Neural progenitor cell (in vitro differentiated cells): Measurements from ENCODE around the gene SPDYE3. TPM values are rescaled to one million over a fixed set of nuclear protein-coding genes. Genes with fewer than 3 reads are reported as not detected.
"Not testable (repeated sequence)": the region's sequence is repeated elsewhere in the genome, so short reads cannot be mapped to it uniquely, and the experiment has no call there.

Source experiments
- DNase-seq: peaks from one replicate; pipeline ENCODE4 v3.0.0-alpha.2; 2016; ENCODE audit warnings: low spot score
- H2AFZ ChIP-seq: fragments of 200-600 bp; sonication (generic); replicated peaks from 2 replicates; pipeline ENCODE4 v1.6.1; 2016; ENCODE audit warnings: antibody characterized with exemption
- H3F3A ChIP-seq: fragments of 200-600 bp; sonication (generic); 2 replicates; pipeline ENCODE4 v1.6.1; 2016; ENCODE audit warnings: antibody characterized with exemption, low read depth
- H3K27ac ChIP-seq: fragments of 200-600 bp; sonication (generic); 2 replicates; pipeline ENCODE4 v1.5.1; 2016; ENCODE audit warnings: mild to moderate bottlenecking
- H3K27me3 ChIP-seq: fragments of 200-600 bp; sonication (generic); 2 replicates; pipeline ENCODE4 v1.6.1; 2016; ENCODE audit warnings: mild to moderate bottlenecking, moderate library complexity
- H3K36me3 ChIP-seq: fragments of 200-600 bp; sonication (generic); 2 replicates; pipeline ENCODE4 v1.5.1; 2016
- H3K4me1 ChIP-seq: fragments of 200-600 bp; sonication (generic); 2 replicates; pipeline ENCODE4 v1.6.1; 2016; ENCODE audit warnings: mixed run types
- H3K4me2 ChIP-seq: fragments of 200-600 bp; sonication (generic); 2 replicates; pipeline ENCODE4 v1.6.1; 2016
- H3K4me3 ChIP-seq: fragments of 200-600 bp; sonication (generic); 2 replicates; pipeline ENCODE4 v1.5.1; 2016
- H3K79me2 ChIP-seq: fragments of 200-600 bp; sonication (generic); 2 replicates; pipeline ENCODE4 v1.6.1; 2016; ENCODE audit warnings: low read depth
- H3K9ac ChIP-seq: fragments of 200-600 bp; sonication (generic); 2 replicates; pipeline ENCODE4 v1.6.1; 2016
- H3K9me3 ChIP-seq: fragments of 200-600 bp; sonication (generic); 2 replicates; pipeline ENCODE4 v1.5.1; 2016; ENCODE audit warnings: low read depth
- H4K20me1 ChIP-seq: fragments of 200-600 bp; sonication (generic); 2 replicates; pipeline ENCODE4 v1.6.1; 2016; ENCODE audit warnings: low read depth
- H3K27ac Mint-ChIP-seq: 3 replicates; pipeline ENCODE4 v1.8.0; 2021; ENCODE audit warnings: mixed read lengths
- H3K27me3 Mint-ChIP-seq: 2 replicates; pipeline ENCODE4 v1.8.0; 2022; ENCODE audit warnings: low read depth, mild to moderate bottlenecking, inconsistent platforms, moderate library complexity, mixed read lengths; ENCODE audit not compliant: insufficient read depth
- H3K36me3 Mint-ChIP-seq: 3 replicates; pipeline ENCODE4 v1.8.0; 2021; ENCODE audit warnings: mixed read lengths
- H3K4me1 Mint-ChIP-seq: 3 replicates; pipeline ENCODE4 v1.8.0; 2021; ENCODE audit warnings: mixed read lengths
- H3K4me3 Mint-ChIP-seq: 3 replicates; pipeline ENCODE4 v1.8.0; 2021; ENCODE audit warnings: mild to moderate bottlenecking, moderate library complexity, mixed read lengths
- H3K9me3 Mint-ChIP-seq: 3 replicates; pipeline ENCODE4 v1.8.0; 2020; ENCODE audit warnings: mixed read lengths
- CTCF ChIP-seq: fragments of 200-600 bp; sonication (generic); IDR thresholded peaks from 2 replicates; pipeline ENCODE4 v1.5.1; 2017; ENCODE audit warnings: antibody characterized with exemption, mild to moderate bottlenecking
- EZH2 ChIP-seq: fragments of 200-600 bp; sonication (generic); IDR thresholded peaks from 2 replicates; pipeline ENCODE4 v1.6.1; 2017; ENCODE audit warnings: antibody characterized with exemption, mild to moderate bottlenecking, moderate library complexity
- EZH2phosphoT487 ChIP-seq: fragments of 200-600 bp; sonication (generic); IDR thresholded peaks from 2 replicates; pipeline ENCODE4 v1.6.1; 2017; ENCODE audit warnings: antibody characterized with exemption
- total RNA-seq: library from RNA; depleted of rRNA; stranded (reverse); fragments of >200 nt; gene quantifications from 2 replicates; pipeline ENCODE4 v1.2.3, GENCODE V29; 2015; ENCODE audit warnings: low replicate concordance

SPDYE3 gene
- total RNA-seq, 1 donor from 2014 or later: not detected

GRCh38 chr7:100363098-100363497 is 55.6 kb downstream of the SPDYE3 start:
- Histone ChIP-seq H3K27me3 (no peaks in the 10 kb centered on the region), H3K4me2 (no peak overlapping the region), H3K79me2 (no peaks in the 10 kb centered on the region), H3K27ac (no peak overlapping the region), H3F3A (peaks cover 2% of the 10 kb centered on the region), H3K36me3 (no peaks in the 10 kb centered on the region), H3K9me3 (no peaks in the 10 kb centered on the region), H2AFZ (no peak overlapping the region), H4K20me1 (no peaks in the 10 kb centered on the region), H3K4me3 (no peak overlapping the region), H3K9ac (no peak overlapping the region), H3K4me1 (no peaks in the 10 kb centered on the region)
- no peak for TF ChIP-seq EZH2phosphoT487
- no peak overlapping the region for H3K4me3 Mint-ChIP-seq
- H3K27me3 Mint-ChIP-seq: peaks cover 7% of the 10 kb centered on the region
- no peaks in the 10 kb centered on the region for H3K9me3 Mint-ChIP-seq
- H3K27ac Mint-ChIP-seq: no peak overlapping the region
- no peaks in the 10 kb centered on the region for H3K4me1 Mint-ChIP-seq
- H3K36me3 Mint-ChIP-seq: peaks cover 45% of the 10 kb centered on the region
- DNase-seq: no peak

- not testable (repeated sequence) for H3K27me3 ChIP-seq, H3K4me3 Mint-ChIP-seq, H3K79me2 ChIP-seq, H3K27ac ChIP-seq, H3K9me3 ChIP-seq, H3K9ac ChIP-seq, H3K9me3 Mint-ChIP-seq, H3F3A ChIP-seq, H4K20me1 ChIP-seq, H3K36me3 ChIP-seq, H3K4me1 ChIP-seq, H3K4me3 ChIP-seq, DNase-seq, H3K27ac Mint-ChIP-seq, H3K27me3 Mint-ChIP-seq, H3K4me1 Mint-ChIP-seq, H2AFZ ChIP-seq, H3K4me2 ChIP-seq
- peaks cover 45% of the 10 kb centered on the region for H3K36me3 Mint-ChIP-seq
Measured at GRCh38 chr7:100363797-100364196, 56.3 kb downstream of the SPDYE3 start.

- Histone ChIP-seq H3K4me2 (no peak overlapping the region), H3K4me3 (no peak overlapping the region), H4K20me1 (no peaks in the 10 kb centered on the region), H2AFZ (no peak overlapping the region), H3K27me3 (no peaks in the 10 kb centered on the region), H3K9ac (no peak overlapping the region), H3K27ac (no peak overlapping the region), H3K36me3 (no peaks in the 10 kb centered on the region), H3K4me1 (peaks cover 3% of the 10 kb centered on the region), H3K9me3 (no peaks in the 10 kb centered on the region), H3K79me2 (no peaks in the 10 kb centered on the region), H3F3A (peaks cover 10% of the 10 kb centered on the region)
- peaks cover 7% of the 10 kb centered on the region for H3K27me3 Mint-ChIP-seq
- H3K4me3 Mint-ChIP-seq: no peak overlapping the region
- no peak overlapping the region for H3K27ac Mint-ChIP-seq
- H3K9me3 Mint-ChIP-seq: no peaks in the 10 kb centered on the region
- TF ChIP-seq EZH2 (no peak), EZH2phosphoT487 (no peak), CTCF (no peak)
- H3K36me3 Mint-ChIP-seq: peaks cover 43% of the 10 kb centered on the region
- peaks cover 4% of the 10 kb centered on the region for H3K4me1 Mint-ChIP-seq
- no peak for DNase-seq
Measured at GRCh38 chr7:100364480-100364879, 57.0 kb downstream of the SPDYE3 start.

GRCh38 chr7:100365998-100366367 is 58.5 kb downstream of the SPDYE3 start:
- DNase-seq, H4K20me1 ChIP-seq, H3K9ac ChIP-seq, H3K36me3 ChIP-seq, H3K4me3 Mint-ChIP-seq, H3K9me3 Mint-ChIP-seq, H2AFZ ChIP-seq, H3K27me3 ChIP-seq, H3K27ac ChIP-seq, H3K4me2 ChIP-seq, H3K9me3 ChIP-seq, H3K27me3 Mint-ChIP-seq, H3K79me2 ChIP-seq, H3K4me3 ChIP-seq: not testable (repeated sequence)
- peak overlapping the region; percentile 66 for H3K27ac Mint-ChIP-seq
- H3K36me3 Mint-ChIP-seq: peaks cover 35% of the 10 kb centered on the region
- Histone ChIP-seq H3F3A (peaks cover 25% of the 10 kb centered on the region), H3K4me1 (peaks cover 17% of the 10 kb centered on the region)
- peaks cover 12% of the 10 kb centered on the region for H3K4me1 Mint-ChIP-seq

- Histone ChIP-seq H3K27me3 (no peaks in the 10 kb centered on the region), H3K9me3 (no peaks in the 10 kb centered on the region), H4K20me1 (peaks cover 6% of the 10 kb centered on the region), H3K9ac (no peak overlapping the region), H3K36me3 (no peaks in the 10 kb centered on the region), H3K79me2 (no peaks in the 10 kb centered on the region), H3K4me1 (peaks cover 23% of the 10 kb centered on the region), H3F3A (peaks cover 28% of the 10 kb centered on the region), H3K27ac (no peak overlapping the region), H3K4me2 (no peak overlapping the region), H2AFZ (no peak overlapping the region), H3K4me3 (no peak overlapping the region)
- H3K9me3 Mint-ChIP-seq: no peaks in the 10 kb centered on the region
- peak overlapping the region; percentile 54 for H3K4me3 Mint-ChIP-seq
- peaks cover 18% of the 10 kb centered on the region for H3K4me1 Mint-ChIP-seq
- peaks cover 3% of the 10 kb centered on the region for H3K27me3 Mint-ChIP-seq
- DNase-seq: no peak
- H3K36me3 Mint-ChIP-seq: peaks cover 32% of the 10 kb centered on the region
- peak overlapping the region; percentile 66 for H3K27ac Mint-ChIP-seq
- TF ChIP-seq EZH2phosphoT487: no peak
- no peak for TF ChIP-seq EZH2
- no peak for TF ChIP-seq CTCF
Measured at GRCh38 chr7:100366411-100367250, 59.1 kb downstream of the SPDYE3 start.
